ENCODE measurements around the gene EIF4A3. TPM values are rescaled to one million over a fixed set of nuclear protein-coding genes. Genes with fewer than 3 reads are reported as not detected.

The EIF4A3 gene
- total RNA-seq, 1 donor from 2014 or later = 54.1 TPM

- TF ChIP-seq, protein P1, sequence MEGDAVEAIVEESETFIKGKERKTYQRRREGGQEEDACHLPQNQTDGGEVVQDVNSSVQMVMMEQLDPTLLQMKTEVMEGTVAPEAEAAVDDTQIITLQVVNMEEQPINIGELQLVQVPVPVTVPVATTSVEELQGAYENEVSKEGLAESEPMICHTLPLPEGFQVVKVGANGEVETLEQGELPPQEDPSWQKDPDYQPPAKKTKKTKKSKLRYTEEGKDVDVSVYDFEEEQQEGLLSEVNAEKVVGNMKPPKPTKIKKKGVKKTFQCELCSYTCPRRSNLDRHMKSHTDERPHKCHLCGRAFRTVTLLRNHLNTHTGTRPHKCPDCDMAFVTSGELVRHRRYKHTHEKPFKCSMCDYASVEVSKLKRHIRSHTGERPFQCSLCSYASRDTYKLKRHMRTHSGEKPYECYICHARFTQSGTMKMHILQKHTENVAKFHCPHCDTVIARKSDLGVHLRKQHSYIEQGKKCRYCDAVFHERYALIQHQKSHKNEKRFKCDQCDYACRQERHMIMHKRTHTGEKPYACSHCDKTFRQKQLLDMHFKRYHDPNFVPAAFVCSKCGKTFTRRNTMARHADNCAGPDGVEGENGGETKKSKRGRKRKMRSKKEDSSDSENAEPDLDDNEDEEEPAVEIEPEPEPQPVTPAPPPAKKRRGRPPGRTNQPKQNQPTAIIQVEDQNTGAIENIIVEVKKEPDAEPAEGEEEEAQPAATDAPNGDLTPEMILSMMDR (IDR thresholded peaks at IDR 0.05) = no peak
- no peak overlapping the region for H3K4me3 ChIP-seq
- H3K4me1 ChIP-seq = peaks cover 3% of the 10 kb centered on the region
- H3K9me3 ChIP-seq = no peaks in the 10 kb centered on the region
- no peaks in the 10 kb centered on the region for H3K36me3 ChIP-seq
- no peak for ATAC-seq
- no peaks in the 10 kb centered on the region for H3K27me3 ChIP-seq (ENCODE audit: low read depth)
- peak; percentile 41 for DNase-seq
- intact Hi-C loops (cut with DNase I) = no loop called here
- no peak overlapping the region for H3K27ac ChIP-seq
These were observed 39.5 kb downstream of the EIF4A3 start for GRCh38 chr17:80107231-80108021.

- no peak for ATAC-seq
- Histone ChIP-seq H3K27me3 (ENCODE audit: low read depth) (no peaks in the 10 kb centered on the region), H3K9me3 (no peaks in the 10 kb centered on the region), H3K4me3 (no peak overlapping the region), H3K4me1 (peaks cover 9% of the 10 kb centered on the region), H3K36me3 (no peaks in the 10 kb centered on the region), H3K27ac (no peak overlapping the region)
- intact Hi-C loops (cut with DNase I) = no loop called here
- TF ChIP-seq, protein P1 (IDR thresholded peaks at IDR 0.05) = no peak
- no peak for DNase-seq
These were observed 40.2 kb downstream of the EIF4A3 start for GRCh38 chr17:80106751-80107150.

DNA sequence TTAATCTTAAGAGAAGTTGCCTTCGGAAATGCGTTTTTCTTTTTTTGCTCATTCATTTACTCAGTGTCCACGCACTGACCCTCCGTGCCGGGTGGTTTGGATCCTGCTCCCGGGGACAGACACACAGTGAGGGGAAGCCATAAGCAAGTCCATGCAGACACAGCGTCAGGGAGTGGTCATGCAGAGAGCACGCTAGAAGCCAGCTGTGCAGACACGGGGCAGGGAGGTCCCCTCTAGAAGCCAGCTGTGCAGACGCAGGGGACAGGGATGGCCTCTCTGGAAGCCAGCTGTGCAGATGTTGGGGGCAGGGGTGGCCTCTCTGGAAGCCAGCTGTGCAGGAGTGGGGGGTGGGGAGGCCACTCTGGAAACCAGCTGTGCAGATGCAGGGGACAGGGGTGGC lies 40.8 kb downstream of the EIF4A3 start:
- DNase-seq (peak; percentile 30), ATAC-seq (no peak)
- H3K36me3 ChIP-seq = no peaks in the 10 kb centered on the region
- TF ChIP-seq, protein P1 (IDR thresholded peaks at IDR 0.05) = no peak
- no peaks in the 10 kb centered on the region for H3K27me3 ChIP-seq (ENCODE audit: low read depth)
- H3K4me1 ChIP-seq = peaks cover 9% of the 10 kb centered on the region
- no peak overlapping the region for H3K27ac ChIP-seq
- H3K9me3 ChIP-seq = no peaks in the 10 kb centered on the region
- intact Hi-C loops (cut with DNase I) = no loop called here
- no peak overlapping the region for H3K4me3 ChIP-seq

- Histone ChIP-seq H3K4me3 (no peak overlapping the region), H3K36me3 (no peaks in the 10 kb centered on the region), H3K9me3 (no peaks in the 10 kb centered on the region), H3K27me3 (ENCODE audit: low read depth) (no peaks in the 10 kb centered on the region), H3K27ac (no peak overlapping the region), H3K4me1 (peaks cover 12% of the 10 kb centered on the region)
- intact Hi-C loops (cut with DNase I) = no loop called here
- DNase-seq (peak; percentile 39), ATAC-seq (no peak)
- TF ChIP-seq, protein P1 (IDR thresholded peaks at IDR 0.05) = no peak
These were observed 41.2 kb downstream of the EIF4A3 start for GRCh38 chr17:80105762-80106161.

DNA sequence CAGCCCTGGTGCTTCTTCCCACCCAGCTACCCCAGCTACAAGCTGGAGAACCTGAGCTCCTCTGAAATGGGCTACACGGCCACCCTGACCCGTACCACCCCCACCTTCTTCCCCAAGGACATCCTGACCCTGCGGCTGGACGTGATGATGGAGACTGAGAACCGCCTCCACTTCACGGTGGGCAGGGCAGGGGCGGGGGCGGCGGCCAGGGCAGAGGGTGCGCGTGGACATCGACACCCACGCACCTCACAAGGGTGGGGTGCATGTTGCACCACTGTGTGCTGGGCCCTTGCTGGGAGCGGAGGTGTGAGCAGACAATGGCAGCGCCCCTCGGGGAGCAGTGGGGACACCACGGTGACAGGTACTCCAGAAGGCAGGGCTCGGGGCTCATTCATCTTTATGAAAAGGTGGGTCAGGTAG lies 42.0 kb downstream of the EIF4A3 start:
- TF ChIP-seq, protein P1 (IDR thresholded peaks at IDR 0.05) = no peak
- Histone ChIP-seq H3K27ac (no peak overlapping the region), H3K36me3 (no peaks in the 10 kb centered on the region), H3K27me3 (ENCODE audit: low read depth) (no peaks in the 10 kb centered on the region), H3K9me3 (no peaks in the 10 kb centered on the region), H3K4me1 (peaks cover 17% of the 10 kb centered on the region), H3K4me3 (no peak overlapping the region)
- peak; percentile 41 for DNase-seq
- intact Hi-C loops (cut with DNase I) = no loop called here
- ATAC-seq = no peak

All from lower lobe of right lung (tissue), 2 donors.